ENCODE results near the gene CBX4. TPM values are rescaled to one million over a fixed set of nuclear protein-coding genes. Genes with fewer than 3 reads are reported as not detected.
"Not testable (repeated sequence)": the region's sequence is repeated elsewhere in the genome, so short reads cannot be mapped to it uniquely, and the experiment has no call there.

CBX4 gene
- total RNA-seq, 1 experiment from 2014 or later = 3.3 TPM

DNA sequence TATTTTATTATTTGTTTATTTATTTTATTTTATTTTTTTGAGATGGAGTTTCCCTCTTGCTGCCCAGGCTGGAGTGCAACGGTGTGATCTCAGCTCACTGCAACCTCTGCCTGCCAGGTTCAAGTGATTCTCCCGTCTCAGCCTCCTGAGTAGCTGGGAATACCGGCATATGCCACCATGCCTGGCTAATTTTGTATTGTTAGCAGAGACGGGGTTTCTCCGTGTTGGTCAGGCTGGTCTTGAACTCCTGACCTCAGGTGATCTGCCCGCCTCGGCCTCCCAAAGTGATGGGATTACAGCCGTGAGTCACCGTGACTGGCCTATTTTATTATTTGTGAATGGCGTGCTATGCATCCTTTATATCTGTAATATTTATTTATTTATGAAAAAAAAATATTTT, 13.9 kb upstream of the CBX4 start:
- H3K27ac Mint-ChIP-seq; H3K4me3 Mint-ChIP-seq; H3K36me3 Mint-ChIP-seq; H3K4me1 Mint-ChIP-seq; POLR2A ChIA-PET; ATAC-seq; DNase-seq (ENCODE audit: low spot score); H3K9me3 Mint-ChIP-seq: not testable (repeated sequence)
- CTCF ChIA-PET = interaction anchor here (1.5 kb wide), 1 partner anchor 9 kb away, joined by 3 read pairs; no protein-coding TSS in a partner anchor
- peaks cover 13% of the 10 kb centered on the region for H3K27me3 Mint-ChIP-seq (ENCODE audit: low read depth)

DNA sequence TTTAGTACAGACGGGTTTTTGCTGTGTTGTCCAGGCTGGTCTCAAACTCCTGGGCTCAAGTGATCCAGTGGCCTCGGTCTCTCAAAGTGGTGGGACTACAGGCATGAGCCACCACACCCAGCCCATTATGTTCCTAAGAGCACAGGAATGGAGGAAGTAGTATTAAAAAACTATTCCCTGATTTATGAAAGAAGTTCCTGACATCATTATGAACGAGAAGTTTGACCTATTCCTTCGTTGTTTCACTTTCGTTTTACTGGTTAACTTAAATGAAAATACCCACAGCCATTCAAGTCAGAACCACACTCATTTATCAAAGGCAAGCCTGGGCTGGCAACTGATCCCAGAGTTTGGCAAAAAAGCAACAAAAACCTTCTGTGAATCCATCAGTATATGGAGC, 13.5 kb upstream of the CBX4 start:
- TF ChIP-seq, protein P1, sequence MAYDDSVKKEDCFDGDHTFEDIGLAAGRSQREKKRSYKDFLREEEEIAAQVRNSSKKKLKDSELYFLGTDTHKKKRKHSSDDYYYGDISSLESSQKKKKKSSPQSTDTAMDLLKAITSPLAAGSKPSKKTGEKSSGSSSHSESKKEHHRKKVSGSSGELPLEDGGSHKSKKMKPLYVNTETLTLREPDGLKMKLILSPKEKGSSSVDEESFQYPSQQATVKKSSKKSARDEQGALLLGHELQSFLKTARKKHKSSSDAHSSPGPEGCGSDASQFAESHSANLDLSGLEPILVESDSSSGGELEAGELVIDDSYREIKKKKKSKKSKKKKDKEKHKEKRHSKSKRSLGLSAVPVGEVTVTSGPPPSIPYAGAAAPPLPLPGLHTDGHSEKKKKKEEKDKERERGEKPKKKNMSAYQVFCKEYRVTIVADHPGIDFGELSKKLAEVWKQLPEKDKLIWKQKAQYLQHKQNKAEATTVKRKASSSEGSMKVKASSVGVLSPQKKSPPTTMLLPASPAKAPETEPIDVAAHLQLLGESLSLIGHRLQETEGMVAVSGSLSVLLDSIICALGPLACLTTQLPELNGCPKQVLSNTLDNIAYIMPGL (CRISPR knock-in tag; IDR thresholded peaks at IDR 0.05) = no peak
- TF ChIP-seq MXD4 (CRISPR knock-in tag; IDR thresholded peaks at IDR 0.05; ENCODE audit: borderline replicate concordance) = no peak
- no peak for TF ChIP-seq SMAD3 (CRISPR knock-in tag; IDR thresholded peaks at IDR 0.05; ENCODE audit: borderline replicate concordance)
- no peak for TF ChIP-seq KAT7 (CRISPR knock-in tag; IDR thresholded peaks at IDR 0.05; ENCODE audit: borderline replicate concordance)
- no peak for TF ChIP-seq ZNF317 (CRISPR knock-in tag; IDR thresholded peaks at IDR 0.05; ENCODE audit: borderline replicate concordance, low read depth)
- TF ChIP-seq, protein P2, sequence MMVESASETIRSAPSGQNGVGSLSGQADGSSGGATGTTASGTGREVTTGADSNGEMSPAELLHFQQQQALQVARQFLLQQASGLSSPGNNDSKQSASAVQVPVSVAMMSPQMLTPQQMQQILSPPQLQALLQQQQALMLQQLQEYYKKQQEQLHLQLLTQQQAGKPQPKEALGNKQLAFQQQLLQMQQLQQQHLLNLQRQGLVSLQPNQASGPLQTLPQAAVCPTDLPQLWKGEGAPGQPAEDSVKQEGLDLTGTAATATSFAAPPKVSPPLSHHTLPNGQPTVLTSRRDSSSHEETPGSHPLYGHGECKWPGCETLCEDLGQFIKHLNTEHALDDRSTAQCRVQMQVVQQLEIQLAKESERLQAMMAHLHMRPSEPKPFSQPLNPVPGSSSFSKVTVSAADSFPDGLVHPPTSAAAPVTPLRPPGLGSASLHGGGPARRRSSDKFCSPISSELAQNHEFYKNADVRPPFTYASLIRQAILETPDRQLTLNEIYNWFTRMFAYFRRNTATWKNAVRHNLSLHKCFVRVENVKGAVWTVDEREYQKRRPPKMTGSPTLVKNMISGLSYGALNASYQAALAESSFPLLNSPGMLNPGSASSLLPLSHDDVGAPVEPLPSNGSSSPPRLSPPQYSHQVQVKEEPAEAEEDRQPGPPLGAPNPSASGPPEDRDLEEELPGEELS (CRISPR knock-in tag; IDR thresholded peaks at IDR 0.05) = no peak
- no peak for TF ChIP-seq EMX1 (CRISPR knock-in tag; IDR thresholded peaks at IDR 0.05)
- no peak for TF ChIP-seq HMGA2 (CRISPR knock-in tag; IDR thresholded peaks at IDR 0.05)
- TF ChIP-seq, protein P3, sequence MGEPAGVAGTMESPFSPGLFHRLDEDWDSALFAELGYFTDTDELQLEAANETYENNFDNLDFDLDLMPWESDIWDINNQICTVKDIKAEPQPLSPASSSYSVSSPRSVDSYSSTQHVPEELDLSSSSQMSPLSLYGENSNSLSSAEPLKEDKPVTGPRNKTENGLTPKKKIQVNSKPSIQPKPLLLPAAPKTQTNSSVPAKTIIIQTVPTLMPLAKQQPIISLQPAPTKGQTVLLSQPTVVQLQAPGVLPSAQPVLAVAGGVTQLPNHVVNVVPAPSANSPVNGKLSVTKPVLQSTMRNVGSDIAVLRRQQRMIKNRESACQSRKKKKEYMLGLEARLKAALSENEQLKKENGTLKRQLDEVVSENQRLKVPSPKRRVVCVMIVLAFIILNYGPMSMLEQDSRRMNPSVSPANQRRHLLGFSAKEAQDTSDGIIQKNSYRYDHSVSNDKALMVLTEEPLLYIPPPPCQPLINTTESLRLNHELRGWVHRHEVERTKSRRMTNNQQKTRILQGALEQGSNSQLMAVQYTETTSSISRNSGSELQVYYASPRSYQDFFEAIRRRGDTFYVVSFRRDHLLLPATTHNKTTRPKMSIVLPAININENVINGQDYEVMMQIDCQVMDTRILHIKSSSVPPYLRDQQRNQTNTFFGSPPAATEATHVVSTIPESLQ (CRISPR knock-in tag; IDR thresholded peaks at IDR 0.05) = no peak
- TF ChIP-seq, protein P4, sequence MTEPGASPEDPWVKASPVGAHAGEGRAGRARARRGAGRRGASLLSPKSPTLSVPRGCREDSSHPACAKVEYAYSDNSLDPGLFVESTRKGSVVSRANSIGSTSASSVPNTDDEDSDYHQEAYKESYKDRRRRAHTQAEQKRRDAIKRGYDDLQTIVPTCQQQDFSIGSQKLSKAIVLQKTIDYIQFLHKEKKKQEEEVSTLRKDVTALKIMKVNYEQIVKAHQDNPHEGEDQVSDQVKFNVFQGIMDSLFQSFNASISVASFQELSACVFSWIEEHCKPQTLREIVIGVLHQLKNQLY (CRISPR knock-in tag; IDR thresholded peaks at IDR 0.05) = no peak
- TF ChIP-seq ESRRA (CRISPR knock-in tag; IDR thresholded peaks at IDR 0.05; ENCODE audit: borderline replicate concordance) = no peak
- TF ChIP-seq FOXP1 (CRISPR knock-in tag; IDR thresholded peaks at IDR 0.05; ENCODE audit: borderline replicate concordance) = no peak
- TF ChIP-seq NFYB (CRISPR knock-in tag; conservative IDR thresholded peaks at IDR 0.05; ENCODE audit: low read depth) = no peak
- TF ChIP-seq, protein P5, sequence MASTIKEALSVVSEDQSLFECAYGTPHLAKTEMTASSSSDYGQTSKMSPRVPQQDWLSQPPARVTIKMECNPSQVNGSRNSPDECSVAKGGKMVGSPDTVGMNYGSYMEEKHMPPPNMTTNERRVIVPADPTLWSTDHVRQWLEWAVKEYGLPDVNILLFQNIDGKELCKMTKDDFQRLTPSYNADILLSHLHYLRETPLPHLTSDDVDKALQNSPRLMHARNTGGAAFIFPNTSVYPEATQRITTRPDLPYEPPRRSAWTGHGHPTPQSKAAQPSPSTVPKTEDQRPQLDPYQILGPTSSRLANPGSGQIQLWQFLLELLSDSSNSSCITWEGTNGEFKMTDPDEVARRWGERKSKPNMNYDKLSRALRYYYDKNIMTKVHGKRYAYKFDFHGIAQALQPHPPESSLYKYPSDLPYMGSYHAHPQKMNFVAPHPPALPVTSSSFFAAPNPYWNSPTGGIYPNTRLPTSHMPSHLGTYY (CRISPR knock-in tag; IDR thresholded peaks at IDR 0.05) = no peak
- TF ChIP-seq, protein P6, sequence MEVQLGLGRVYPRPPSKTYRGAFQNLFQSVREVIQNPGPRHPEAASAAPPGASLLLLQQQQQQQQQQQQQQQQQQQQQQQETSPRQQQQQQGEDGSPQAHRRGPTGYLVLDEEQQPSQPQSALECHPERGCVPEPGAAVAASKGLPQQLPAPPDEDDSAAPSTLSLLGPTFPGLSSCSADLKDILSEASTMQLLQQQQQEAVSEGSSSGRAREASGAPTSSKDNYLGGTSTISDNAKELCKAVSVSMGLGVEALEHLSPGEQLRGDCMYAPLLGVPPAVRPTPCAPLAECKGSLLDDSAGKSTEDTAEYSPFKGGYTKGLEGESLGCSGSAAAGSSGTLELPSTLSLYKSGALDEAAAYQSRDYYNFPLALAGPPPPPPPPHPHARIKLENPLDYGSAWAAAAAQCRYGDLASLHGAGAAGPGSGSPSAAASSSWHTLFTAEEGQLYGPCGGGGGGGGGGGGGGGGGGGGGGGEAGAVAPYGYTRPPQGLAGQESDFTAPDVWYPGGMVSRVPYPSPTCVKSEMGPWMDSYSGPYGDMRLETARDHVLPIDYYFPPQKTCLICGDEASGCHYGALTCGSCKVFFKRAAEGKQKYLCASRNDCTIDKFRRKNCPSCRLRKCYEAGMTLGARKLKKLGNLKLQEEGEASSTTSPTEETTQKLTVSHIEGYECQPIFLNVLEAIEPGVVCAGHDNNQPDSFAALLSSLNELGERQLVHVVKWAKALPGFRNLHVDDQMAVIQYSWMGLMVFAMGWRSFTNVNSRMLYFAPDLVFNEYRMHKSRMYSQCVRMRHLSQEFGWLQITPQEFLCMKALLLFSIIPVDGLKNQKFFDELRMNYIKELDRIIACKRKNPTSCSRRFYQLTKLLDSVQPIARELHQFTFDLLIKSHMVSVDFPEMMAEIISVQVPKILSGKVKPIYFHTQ (CRISPR knock-in tag; IDR thresholded peaks at IDR 0.05) = no peak
- TF ChIP-seq, protein P7, sequence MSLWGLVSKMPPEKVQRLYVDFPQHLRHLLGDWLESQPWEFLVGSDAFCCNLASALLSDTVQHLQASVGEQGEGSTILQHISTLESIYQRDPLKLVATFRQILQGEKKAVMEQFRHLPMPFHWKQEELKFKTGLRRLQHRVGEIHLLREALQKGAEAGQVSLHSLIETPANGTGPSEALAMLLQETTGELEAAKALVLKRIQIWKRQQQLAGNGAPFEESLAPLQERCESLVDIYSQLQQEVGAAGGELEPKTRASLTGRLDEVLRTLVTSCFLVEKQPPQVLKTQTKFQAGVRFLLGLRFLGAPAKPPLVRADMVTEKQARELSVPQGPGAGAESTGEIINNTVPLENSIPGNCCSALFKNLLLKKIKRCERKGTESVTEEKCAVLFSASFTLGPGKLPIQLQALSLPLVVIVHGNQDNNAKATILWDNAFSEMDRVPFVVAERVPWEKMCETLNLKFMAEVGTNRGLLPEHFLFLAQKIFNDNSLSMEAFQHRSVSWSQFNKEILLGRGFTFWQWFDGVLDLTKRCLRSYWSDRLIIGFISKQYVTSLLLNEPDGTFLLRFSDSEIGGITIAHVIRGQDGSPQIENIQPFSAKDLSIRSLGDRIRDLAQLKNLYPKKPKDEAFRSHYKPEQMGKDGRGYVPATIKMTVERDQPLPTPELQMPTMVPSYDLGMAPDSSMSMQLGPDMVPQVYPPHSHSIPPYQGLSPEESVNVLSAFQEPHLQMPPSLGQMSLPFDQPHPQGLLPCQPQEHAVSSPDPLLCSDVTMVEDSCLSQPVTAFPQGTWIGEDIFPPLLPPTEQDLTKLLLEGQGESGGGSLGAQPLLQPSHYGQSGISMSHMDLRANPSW (CRISPR knock-in tag; conservative IDR thresholded peaks at IDR 0.05; ENCODE audit: low read depth) = no peak
- TF ChIP-seq GRHL2 (CRISPR knock-in tag; IDR thresholded peaks at IDR 0.05; ENCODE audit: insufficient replicate concordance, severe bottlenecking) = no peak
- TF ChIP-seq MYBL2 (CRISPR knock-in tag; IDR thresholded peaks at IDR 0.05) = no peak
- TF ChIP-seq, protein P8, sequence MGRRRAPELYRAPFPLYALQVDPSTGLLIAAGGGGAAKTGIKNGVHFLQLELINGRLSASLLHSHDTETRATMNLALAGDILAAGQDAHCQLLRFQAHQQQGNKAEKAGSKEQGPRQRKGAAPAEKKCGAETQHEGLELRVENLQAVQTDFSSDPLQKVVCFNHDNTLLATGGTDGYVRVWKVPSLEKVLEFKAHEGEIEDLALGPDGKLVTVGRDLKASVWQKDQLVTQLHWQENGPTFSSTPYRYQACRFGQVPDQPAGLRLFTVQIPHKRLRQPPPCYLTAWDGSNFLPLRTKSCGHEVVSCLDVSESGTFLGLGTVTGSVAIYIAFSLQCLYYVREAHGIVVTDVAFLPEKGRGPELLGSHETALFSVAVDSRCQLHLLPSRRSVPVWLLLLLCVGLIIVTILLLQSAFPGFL (CRISPR knock-in tag; IDR thresholded peaks at IDR 0.05; ENCODE audit: borderline replicate concordance) = no peak
- ChIA-PET POLR2A (no interaction called here), CTCF (interaction anchor here (1.5 kb wide), 1 partner anchor 8 kb away, joined by 3 read pairs; no protein-coding TSS in a partner anchor)
- Mint-ChIP-seq H3K4me3 (no peak overlapping the region), H3K27ac (no peak overlapping the region), H3K4me1 (peaks cover 3% of the 10 kb centered on the region), H3K36me3 (no peaks in the 10 kb centered on the region), H3K9me3 (no peaks in the 10 kb centered on the region), H3K27me3 (ENCODE audit: low read depth) (peaks cover 17% of the 10 kb centered on the region)
- ATAC-seq (no peak), DNase-seq (ENCODE audit: low spot score) (no peak)

Measured in WTC11 (cell line).